H1 (cell line): ENCODE results near the gene RNF220. TPM values are rescaled to one million over a fixed set of nuclear protein-coding genes. Genes with fewer than 3 reads are reported as not detected.

Experiments
- CTCF ChIA-PET: fragments of 300-600 bp; sonication (Branson Sonifier 250); formaldehyde crosslinking; loops from one replicate; lab custom pipeline; 2021; ENCODE audit not compliant: partially characterized antibody; lab: Charles Lee
- POLR2A ChIA-PET: fragments of 300-600 bp; sonication (Branson Sonifier 250); formaldehyde crosslinking; loops from one replicate; lab custom pipeline; 2021; ENCODE audit warnings: inconsistent platforms; ENCODE audit not compliant: partially characterized antibody; lab: Charles Lee
- DNase-seq, 2 experiments: peaks; one replicate each; pipeline versions ENCODE4 v3.0.0 to v3.0.0-alpha.2; 2010 to 2022; ENCODE audit warnings: low spot score in 2 of 2, low read depth in 1 of 2, mixed read lengths in 1 of 2
- FAIRE-seq: peaks from 2 replicates; lab custom pipeline; 2011; peaks lifted over from hg19 to GRCh38; lab: Jason Lieb, UNC
- H2AFZ ChIP-seq: 2 replicates; pipeline ENCODE4 v1.8.1; 2012; ENCODE audit warnings: low read length, inconsistent platforms
- H2AK5ac ChIP-seq: 2 replicates; pipeline ENCODE4 v1.6.1; 2013; ENCODE audit warnings: low read depth, low read length
- H2BK120ac ChIP-seq: replicated peaks from 2 replicates; pipeline ENCODE3; 2013; ENCODE audit warnings: low read depth, low read length, inconsistent platforms
- H2BK12ac ChIP-seq: 2 replicates; pipeline ENCODE4 v1.6.1; 2013; ENCODE audit warnings: low read depth, low read length
- H2BK15ac ChIP-seq: 2 replicates; pipeline ENCODE4 v1.6.1; 2013; ENCODE audit warnings: low read length
- H2BK20ac ChIP-seq: 2 replicates; pipeline ENCODE4 v1.6.1; 2013; ENCODE audit warnings: low read length
- H2BK5ac ChIP-seq: 2 replicates; pipeline ENCODE4 v1.6.1; 2013; ENCODE audit warnings: low read depth, low read length
- H3K14ac ChIP-seq: 2 replicates; pipeline ENCODE4 v1.6.1; 2013; ENCODE audit warnings: inconsistent platforms; ENCODE audit not compliant: insufficient read length
- H3K18ac ChIP-seq: 2 replicates; pipeline ENCODE4 v1.6.1; 2013; ENCODE audit warnings: low read length; ENCODE audit errors: extremely low read depth
- H3K23ac ChIP-seq: 2 replicates; pipeline ENCODE4 v1.6.1; 2013; ENCODE audit warnings: inconsistent platforms; ENCODE audit not compliant: insufficient read length
- H3K23me2 ChIP-seq: 2 replicates; pipeline ENCODE4 v1.6.1; 2013; ENCODE audit warnings: low read depth, low read length
- H3K27ac ChIP-seq: 2 replicates; pipeline ENCODE4 v1.6.1; 2011; ENCODE audit warnings: low read depth, low read length, inconsistent platforms
- H3K27me3 ChIP-seq, 4 experiments: replicated peaks in 1 of 4; 1 replicate in 1 of 4; 2 replicates in 3 of 4; pipeline versions ENCODE4 v1.6.1 to v1.8.1; 2011 to 2013; ENCODE audit warnings: low read length in 3 of 4, mild to moderate bottlenecking in 3 of 4, inconsistent platforms in 2 of 4, mixed read lengths in 2 of 4, moderate library complexity in 1 of 4; ENCODE audit not compliant: control insufficient read depth in 3 of 4, insufficient read depth in 3 of 4; ENCODE audit errors: extremely low read depth in 1 of 4
- H3K36me3 ChIP-seq, 4 experiments: 2 replicates each; pipeline versions ENCODE4 v1.6.1 to v1.8.1; 2011 to 2013; ENCODE audit warnings: mild to moderate bottlenecking in 4 of 4, low read length in 3 of 4, moderate library complexity in 2 of 4, control low read depth in 1 of 4, inconsistent platforms in 1 of 4; ENCODE audit not compliant: insufficient read depth in 4 of 4, control insufficient read depth in 2 of 4
- H3K4ac ChIP-seq: replicated peaks from 2 replicates; pipeline ENCODE3; 2013; ENCODE audit warnings: low read length, low read depth, mixed read lengths, inconsistent platforms; ENCODE audit not compliant: insufficient read length
- H3K4me1 ChIP-seq, 4 experiments: replicated peaks in 1 of 4; 1 replicate in 1 of 4; 2 replicates in 3 of 4; pipeline versions ENCODE4 v1.6.1 to v1.8.1; 2011 to 2013; ENCODE audit warnings: low read length in 3 of 4, inconsistent platforms in 2 of 4, mixed read lengths in 1 of 4; ENCODE audit not compliant: insufficient read depth in 4 of 4, control insufficient read depth in 3 of 4
- H3K4me2 ChIP-seq, 2 experiments: 2 replicates each; pipeline versions ENCODE4 v1.6.1 to v1.8.1; 2011 to 2013; ENCODE audit warnings: low read depth in 2 of 2, low read length in 2 of 2, control low read depth in 1 of 2, inconsistent platforms in 1 of 2, mild to moderate bottlenecking in 1 of 2; ENCODE audit not compliant: insufficient read depth in 1 of 2
- H3K4me3 ChIP-seq, 4 experiments: fragments of 200-600, 300-600 bp in 1 of 4; sonication (generic), shearing (Covaris generic), sonication (Bioruptor Twin) in 1 of 4; 2 replicates each; pipeline versions ENCODE4 v1.5.1 to v1.8.1; 2011 to 2016; ENCODE audit warnings: low read length in 4 of 4, low read depth in 3 of 4, control low read depth in 2 of 4, inconsistent platforms in 2 of 4, mild to moderate bottlenecking in 2 of 4, mixed read lengths in 1 of 4, moderate library complexity in 1 of 4; ENCODE audit not compliant: insufficient read depth in 2 of 4; ENCODE audit errors: extremely low read depth in 1 of 4
- H3K56ac ChIP-seq: replicated peaks from 2 replicates; pipeline ENCODE3; 2013; ENCODE audit warnings: low read depth, mild to moderate bottlenecking, mixed read lengths, low read length, inconsistent platforms; ENCODE audit not compliant: insufficient read length
- H3K79me1 ChIP-seq: 2 replicates; pipeline ENCODE4 v1.6.1; 2013; ENCODE audit warnings: low read depth, low read length, control low read depth
- H3K79me2 ChIP-seq, 2 experiments: 2 replicates each; pipeline versions ENCODE4 v1.6.1 to v1.8.1; 2012 to 2013; ENCODE audit warnings: low read length in 2 of 2, mild to moderate bottlenecking in 2 of 2, inconsistent platforms in 1 of 2; ENCODE audit not compliant: insufficient read depth in 2 of 2, control insufficient read depth in 1 of 2
- H3K9ac ChIP-seq, 4 experiments: replicated peaks in 1 of 4; 1 replicate in 1 of 4; 2 replicates in 3 of 4; pipeline versions ENCODE4 v1.6.1 to v1.8.1; 2011 to 2013; ENCODE audit warnings: low read depth in 3 of 4, low read length in 3 of 4, control low read depth in 2 of 4, mild to moderate bottlenecking in 2 of 4, moderate library complexity in 2 of 4, inconsistent platforms in 1 of 4; ENCODE audit errors: extremely low read depth in 1 of 4
- H3K9me3 ChIP-seq, 2 experiments: 2 replicates each; pipeline versions ENCODE4 v1.6.1 to v1.8.1; 2012 to 2013; ENCODE audit warnings: mild to moderate bottlenecking in 2 of 2, moderate library complexity in 2 of 2, control low read depth in 1 of 2, inconsistent platforms in 1 of 2, low read depth in 1 of 2, low read length in 1 of 2, mixed read lengths in 1 of 2; ENCODE audit not compliant: insufficient read depth in 2 of 2
- H4K20me1 ChIP-seq, 2 experiments: replicated peaks in 1 of 2; 2 replicates each; pipeline versions ENCODE3 to v1.8.1; 2011 to 2013; ENCODE audit warnings: inconsistent platforms in 2 of 2, low read length in 2 of 2, mild to moderate bottlenecking in 1 of 2; ENCODE audit not compliant: insufficient read depth in 2 of 2, control insufficient read depth in 1 of 2
- H4K5ac ChIP-seq: 2 replicates; pipeline ENCODE4 v1.6.1; 2013; ENCODE audit warnings: low read length, low read depth, mixed read lengths, inconsistent platforms; ENCODE audit not compliant: insufficient read length
- H4K8ac ChIP-seq: 2 replicates; pipeline ENCODE4 v1.8.0; 2013; ENCODE audit warnings: mild to moderate bottlenecking, moderate library complexity, low read length, inconsistent platforms; ENCODE audit not compliant: insufficient read depth; ENCODE audit errors: extremely low read depth
- H4K91ac ChIP-seq: replicated peaks from 2 replicates; pipeline ENCODE3; 2013; ENCODE audit warnings: low read length, mixed read lengths, inconsistent platforms; ENCODE audit not compliant: insufficient read length
- BACH1 ChIP-seq: IDR thresholded peaks from 2 replicates; pipeline ENCODE4 v1.6.1; 2012; ENCODE audit warnings: low read length, improper control_type of control experiment
- BCL11A ChIP-seq, 2 experiments: IDR thresholded peaks; one replicate each; pipeline ENCODE4 v1.6.1; 2011; ENCODE audit warnings: low read depth in 2 of 2, low read length in 2 of 2, mild to moderate bottlenecking in 2 of 2
- CEBPB ChIP-seq: IDR thresholded peaks from 2 replicates; pipeline ENCODE4 v1.6.1; 2012; ENCODE audit warnings: low read depth, low read length
- CREB1 ChIP-seq: IDR thresholded peaks from 2 replicates; pipeline ENCODE4 v1.6.1; 2012; ENCODE audit warnings: inconsistent platforms
- E2F6 ChIP-seq: IDR thresholded peaks from 2 replicates; pipeline ENCODE4 v1.6.1; 2012; ENCODE audit warnings: inconsistent platforms
- KDM1A ChIP-seq: fragments of 200-600, 300-600 bp; sonication (generic); IDR thresholded peaks from 2 replicates; pipeline ENCODE4 v1.7.1; 2016; ENCODE audit warnings: mild to moderate bottlenecking, low read length, borderline replicate concordance
- PHF8 ChIP-seq: fragments of 200-600 bp; sonication (generic); conservative IDR thresholded peaks from 2 replicates; pipeline ENCODE4 v1.7.1; 2012; ENCODE audit warnings: low read depth, mild to moderate bottlenecking, inconsistent platforms, low read length, moderate library complexity
- POLR2A ChIP-seq, 2 experiments: IDR thresholded peaks; 1 replicate in 1 of 2; 2 replicates in 1 of 2; pipeline ENCODE4 v1.6.1; 2011; ENCODE audit warnings: low read depth in 2 of 2, low read length in 2 of 2, mild to moderate bottlenecking in 2 of 2; ENCODE audit errors: control extremely low read depth in 1 of 2
- POLR2AphosphoS5 ChIP-seq: IDR thresholded peaks from 2 replicates; pipeline ENCODE4 v1.6.1; 2011; ENCODE audit warnings: low read depth, low read length
- RAD21 ChIP-seq, 2 experiments: IDR thresholded peaks in 1 of 2; conservative IDR thresholded peaks in 1 of 2; 2 replicates each; pipeline ENCODE4 v1.6.1; 2011; ENCODE audit warnings: low read depth in 2 of 2, low read length in 2 of 2, improper control_type of control experiment in 1 of 2, inconsistent platforms in 1 of 2, mild to moderate bottlenecking in 1 of 2, moderate library complexity in 1 of 2
- TBP ChIP-seq: IDR thresholded peaks from 2 replicates; pipeline ENCODE4 v1.6.1; 2011; ENCODE audit warnings: low read depth, low read length, improper control_type of control experiment
- TEAD4 ChIP-seq: IDR thresholded peaks from 2 replicates; pipeline ENCODE4 v1.6.1; 2012; ENCODE audit warnings: low read depth, low read length, inconsistent platforms, mixed read lengths
- WGBS, 2 experiments: shearing (Covaris generic) in 1 of 2; methylation state at CpG; one replicate each; pipeline versions ENCODE4 v1.1.6 to v1.1.7; 2013 to 2015; ENCODE audit warnings: low lambda C conversion rate in 2 of 2, mixed read lengths in 2 of 2, inconsistent platforms in 1 of 2, low coverage in 1 of 2, missing lambda C conversion rate in 1 of 2; ENCODE audit not compliant: insufficient replicate concordance in 2 of 2, insufficient coverage in 1 of 2, insufficient read length in 1 of 2; ENCODE audit errors: extremely low coverage in 1 of 2, missing lambda C conversion rate in 1 of 2; 5-methylcytosine and 5-hydroxymethylcytosine counted together
- polyA plus RNA-seq, 7 experiments: library from polyadenylated mRNA; depleted of rRNA in 3 of 7; stranded (reverse) in 5 of 7; unstranded in 2 of 7; fragments of >200 nt in 5 of 7; fragments of 200-250 nt in 2 of 7; gene quantifications; 1 replicate in 5 of 7; 2 replicates in 1 of 7; 4 replicates in 1 of 7; pipeline versions ENCODE4 v1.2.1 to v1.2.3, GENCODE V29; 2011 to 2013; ENCODE audit warnings: missing spikeins in 2 of 7, mixed read lengths in 2 of 7
- total RNA-seq: library from RNA; stranded (reverse); fragmentation: NEBNext Ultra II Directional; extraction: Animal tissue kit (Norgen Biotek cat#: 25700); gene quantifications from 2 replicates; pipeline ENCODE4 v1.2.1, GENCODE V29; 2021

RNF220 gene
- total and polyA plus RNA-seq, 2 of the 8 experiments (the other 6 are each of a cell fraction or from before 2014, with no cell fraction given), result 123 to 160 TPM

- no peak overlapping the region for H3K23ac ChIP-seq
- no peak overlapping the region for H3K4me3 ChIP-seq
- no peaks in the 10 kb centered on the region for H3K27me3 ChIP-seq
- CTCF ChIA-PET, result interaction anchor here (0.9 to 6.2 kb wide), 15 partner anchors 8 to 154 kb away, joined by 3 to 70 read pairs (median 5); no protein-coding TSS in a partner anchor
- H3K4me1 ChIP-seq, result peaks cover 15 to 26% (median 23%) of the 10 kb centered on the region in 4 experiments
- H3K79me1 ChIP-seq, result peaks cover 5% of the 10 kb centered on the region; the same call in 1 of the 2 replicates
- no peak overlapping the region for H2BK120ac ChIP-seq
- H3K27ac ChIP-seq, result no peak overlapping the region
- H3K9me3 ChIP-seq, result no peaks in the 10 kb centered on the region
- H3K56ac ChIP-seq, result no peak overlapping the region
- H3K9ac ChIP-seq, result no peak overlapping the region
- POLR2A ChIA-PET, result interaction anchor here (0.5 to 2.9 kb wide), 8 partner anchors 8 to 1194 kb away, joined by 3 to 26 read pairs (median 4); no protein-coding TSS in a partner anchor
- FAIRE-seq, result no peak
- peak overlapping the region; percentile 9 to 17; a peak in 1 of 4 replicates for H3K4me2 ChIP-seq
- DNase-seq, result no peak
- H2BK12ac ChIP-seq, result no peak overlapping the region
- H3K23me2 ChIP-seq, result peaks cover 1% of the 10 kb centered on the region; the same call in 1 of the 2 replicates
- no peaks in the 10 kb centered on the region for H3K36me3 ChIP-seq
- no peak overlapping the region for H3K18ac ChIP-seq
- H2BK20ac ChIP-seq, result no peak overlapping the region
- no peak overlapping the region for H4K8ac ChIP-seq
- H3K79me2 ChIP-seq, result peaks cover 0 to 4% of the 10 kb centered on the region in 2 experiments; a peak in 1 of 4 replicates
- H2BK5ac ChIP-seq, result no peak overlapping the region; the same call in 1 of the 2 replicates
- no peak overlapping the region for H4K5ac ChIP-seq
- no peak overlapping the region for H4K91ac ChIP-seq
- no peak overlapping the region; the same call in 1 of the 2 replicates for H2AK5ac ChIP-seq
- H2BK15ac ChIP-seq, result peak overlapping the region; percentile 89; the same call in 1 of the 2 replicates
- 54% methylated on average over 4 of the region's 4 CpGs; no CpG with 5 or more reads in 1 of the 2 experiments for WGBS, 2 experiments
- H2AFZ ChIP-seq, result no peak overlapping the region
- H4K20me1 ChIP-seq, result no peaks in the 10 kb centered on the region
- no peak overlapping the region for H3K14ac ChIP-seq
- H3K4ac ChIP-seq, result no peak overlapping the region
- no peak for TF ChIP-seq RAD21 (IDR thresholded peaks at IDR 0.05 in 1 of 2, conservative IDR thresholded peaks at IDR 0.05 in 1 of 2; ENCODE audit: low read depth in 2 of 2, low read length in 2 of 2)
- TF ChIP-seq E2F6, result no peak
- TF ChIP-seq POLR2AphosphoS5, result no peak
- no peak for TF ChIP-seq POLR2A (IDR thresholded peaks at IDR 0.05; ENCODE audit: control extremely low read depth in 1 of 2, low read depth in 2 of 2, low read length in 2 of 2)
- TF ChIP-seq BCL11A (IDR thresholded peaks at IDR 0.05; ENCODE audit: low read depth in 2 of 2, low read length in 2 of 2), result no peak
- TF ChIP-seq KDM1A, result no peak
- TF ChIP-seq CREB1, result no peak
- no peak for TF ChIP-seq TEAD4
- TF ChIP-seq CEBPB, result no peak
- no peak for TF ChIP-seq TBP
- TF ChIP-seq PHF8, result no peak
- TF ChIP-seq BACH1, result peak; percentile 99
These were observed 126.9 kb downstream of the RNF220 start for GRCh38 chr1:44531785-44532566.
